Fibroblast of villous mesenchyme (primary cell): ENCODE measurements around the gene HOXD11. TPM values are rescaled to one million over a fixed set of nuclear protein-coding genes. Genes with fewer than 3 reads are reported as not detected.

Source experiments
- DNase-seq: peaks from one replicate; pipeline ENCODE4 v3.0.0-alpha.2; 2010; ENCODE audit warnings: low read depth
- H3K4me3 ChIP-seq: 2 replicates; pipeline ENCODE4 v1.5.1; 2011; ENCODE audit warnings: low read depth, mild to moderate bottlenecking, low read length
- CTCF ChIP-seq: IDR thresholded peaks from 2 replicates; pipeline ENCODE4 v1.5.1; 2012; ENCODE audit warnings: low read depth, mild to moderate bottlenecking, low read length; ENCODE audit not compliant: insufficient read depth
- total RNA-seq: library from RNA; depleted of rRNA; stranded (reverse); fragments of >200 nt; gene quantifications from 2 replicates; pipeline ENCODE4 v1.2.3, GENCODE V29; 2012

Gene HOXD11
- total RNA-seq, 1 donor: 42.3 TPM

GRCh38 chr2:176128982-176129796 lies 22.1 kb downstream of the HOXD11 start, which contains the start of gene HOXD8:
Gene HOXD8 (plus strand): TSS chr2:176129705. CDS start chr2:176130367, 662 bp downstream.
- no peak for TF ChIP-seq CTCF
- H3K4me3 ChIP-seq: peak within 1 kb of the TSS; percentile 48
- DNase-seq: peak; percentile 79

- DNase-seq: no peak
- no peak for TF ChIP-seq CTCF
- H3K4me3 ChIP-seq: peak overlapping the region; percentile 48
Measured at GRCh38 chr2:176129813-176130146, 22.7 kb downstream of the HOXD11 start.

GRCh38 chr2:176130147-176130956 lies 23.3 kb downstream of the HOXD11 start:
- no peak for TF ChIP-seq CTCF
- DNase-seq: peak; percentile 85
- peak overlapping the region; percentile 48 for H3K4me3 ChIP-seq

GRCh38 chr2:176130957-176131847 lies 24.1 kb downstream of the HOXD11 start:
- no peak for DNase-seq
- H3K4me3 ChIP-seq: peak overlapping the region; percentile 48

GRCh38 chr2:176131848-176132158 lies 24.7 kb downstream of the HOXD11 start:
- H3K4me3 ChIP-seq: peak overlapping the region; percentile 48
- DNase-seq: no peak
- TF ChIP-seq CTCF: no peak

More at GRCh38 chr2:176130957-176131847, 24.1 kb downstream of the HOXD11 start:
- TF ChIP-seq CTCF: no peak

- peak overlapping the region; percentile 48 for H3K4me3 ChIP-seq
- peak; percentile 68 for DNase-seq
- TF ChIP-seq CTCF: no peak
Measured at GRCh38 chr2:176132205-176133171, 25.4 kb downstream of the HOXD11 start.
